HG03575 (cell line): Measurements from ENCODE around the gene CPA1.
"Not testable (repeated sequence)": the region's sequence is repeated elsewhere in the genome, so short reads cannot be mapped to it uniquely, and the experiment has no call there.

Experiments used
- ATAC-seq: cut with Tn5 transposase; IDR thresholded peaks from one replicate; pipeline ENCODE4 v1.9.1; 2021; ENCODE audit not compliant: unreplicated experiment, insufficient number of reproducible peaks, low FRiP score; ENCODE audit errors: extremely low read depth

The CPA1 gene

GRCh38 chr7:130369110-130369711 is 11.1 kb upstream of the CPA1 start:
- no peak for ATAC-seq

DNA sequence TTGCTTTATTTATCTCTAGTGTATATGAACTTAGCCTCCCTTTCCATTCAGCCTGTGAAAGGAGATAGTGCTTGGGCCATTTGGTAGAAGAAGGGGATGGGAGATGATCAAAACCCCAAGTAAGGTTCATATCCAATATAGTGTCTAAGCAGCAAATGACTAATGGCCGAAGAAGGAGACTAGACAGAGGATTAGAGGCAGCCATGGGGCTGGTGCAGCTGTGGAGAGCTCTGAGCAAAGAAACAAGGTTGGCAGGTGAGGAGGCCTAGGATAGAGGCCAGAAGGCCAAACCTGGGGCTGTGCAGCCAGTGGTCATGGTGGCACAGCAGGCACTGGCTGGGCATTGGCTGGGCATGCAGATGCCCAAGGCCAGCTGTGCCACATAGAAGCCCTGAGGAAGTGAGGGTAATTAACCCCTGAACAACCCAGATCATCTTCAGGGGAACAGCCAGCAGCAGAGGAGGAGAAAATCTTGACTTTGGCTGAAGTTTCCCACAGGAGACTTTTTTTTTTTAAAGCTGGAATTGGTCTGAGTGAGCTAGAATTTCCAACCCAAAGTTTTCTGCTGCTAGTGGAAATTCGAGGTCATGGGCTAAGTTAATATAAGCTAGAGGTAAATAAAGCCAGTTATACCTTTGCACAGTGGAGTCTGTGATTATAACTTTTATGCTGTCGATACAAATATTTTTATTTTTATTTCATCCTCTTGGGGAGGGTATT is 10.3 kb upstream of the CPA1 start:
- no peak for ATAC-seq

GRCh38 chr7:130371046-130371445 is 9.2 kb upstream of the CPA1 start:
- ATAC-seq = no peak

- no peak for ATAC-seq
These were observed 7.7 kb upstream of the CPA1 start for GRCh38 chr7:130372402-130373165.

- ATAC-seq = no peak
These were observed 5.8 kb upstream of the CPA1 start for GRCh38 chr7:130374507-130374906.

DNA sequence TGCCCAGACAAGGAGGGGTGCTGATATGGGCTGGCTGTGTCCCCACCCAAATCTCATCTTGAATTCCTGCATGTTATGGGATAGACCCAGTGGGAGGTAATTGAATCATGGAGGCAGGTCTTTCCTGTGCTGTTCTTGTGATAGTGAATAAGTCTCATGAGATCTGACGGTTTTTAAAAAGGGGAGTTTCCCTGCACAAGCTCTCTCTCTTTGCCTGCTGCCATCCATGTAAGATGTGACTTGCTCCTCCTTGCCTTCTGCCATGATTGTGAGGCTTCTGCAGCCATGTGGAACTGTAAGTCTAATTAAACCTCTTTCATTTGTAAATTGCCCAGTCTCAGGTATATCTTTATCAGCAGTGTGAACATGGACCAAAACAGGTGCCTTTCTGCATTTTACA is 3.8 kb upstream of the CPA1 start:
- not testable (repeated sequence) for ATAC-seq

- no peak for ATAC-seq
These were observed 3.1 kb upstream of the CPA1 start for GRCh38 chr7:130377178-130377577.

- ATAC-seq = no peak
These were observed 1.3 kb upstream of the CPA1 start for GRCh38 chr7:130379019-130379418.

DNA sequence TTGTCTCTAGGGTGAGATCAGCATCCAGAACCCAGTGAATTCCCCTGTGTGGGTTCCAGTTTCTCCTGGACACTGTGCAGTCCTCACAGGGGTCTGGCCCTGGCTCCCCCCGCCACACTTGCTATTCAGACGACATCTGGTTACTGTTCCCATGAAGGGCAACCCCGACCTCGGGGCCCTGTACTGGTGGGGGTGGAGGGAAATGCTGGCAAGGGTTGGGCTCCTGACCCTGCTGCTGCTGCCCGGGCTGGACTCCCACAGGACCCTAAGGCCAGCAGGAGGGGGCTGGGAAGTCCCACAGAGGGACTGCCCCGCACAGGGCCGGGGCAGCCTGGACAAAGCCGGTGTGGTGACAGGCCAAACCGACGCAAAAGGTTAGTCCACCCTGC is 768 bp upstream of the CPA1 start:
- ATAC-seq = no peak

- no peak for ATAC-seq
These were observed 664 bp downstream of the CPA1 start for GRCh38 chr7:130380861-130381455.

DNA sequence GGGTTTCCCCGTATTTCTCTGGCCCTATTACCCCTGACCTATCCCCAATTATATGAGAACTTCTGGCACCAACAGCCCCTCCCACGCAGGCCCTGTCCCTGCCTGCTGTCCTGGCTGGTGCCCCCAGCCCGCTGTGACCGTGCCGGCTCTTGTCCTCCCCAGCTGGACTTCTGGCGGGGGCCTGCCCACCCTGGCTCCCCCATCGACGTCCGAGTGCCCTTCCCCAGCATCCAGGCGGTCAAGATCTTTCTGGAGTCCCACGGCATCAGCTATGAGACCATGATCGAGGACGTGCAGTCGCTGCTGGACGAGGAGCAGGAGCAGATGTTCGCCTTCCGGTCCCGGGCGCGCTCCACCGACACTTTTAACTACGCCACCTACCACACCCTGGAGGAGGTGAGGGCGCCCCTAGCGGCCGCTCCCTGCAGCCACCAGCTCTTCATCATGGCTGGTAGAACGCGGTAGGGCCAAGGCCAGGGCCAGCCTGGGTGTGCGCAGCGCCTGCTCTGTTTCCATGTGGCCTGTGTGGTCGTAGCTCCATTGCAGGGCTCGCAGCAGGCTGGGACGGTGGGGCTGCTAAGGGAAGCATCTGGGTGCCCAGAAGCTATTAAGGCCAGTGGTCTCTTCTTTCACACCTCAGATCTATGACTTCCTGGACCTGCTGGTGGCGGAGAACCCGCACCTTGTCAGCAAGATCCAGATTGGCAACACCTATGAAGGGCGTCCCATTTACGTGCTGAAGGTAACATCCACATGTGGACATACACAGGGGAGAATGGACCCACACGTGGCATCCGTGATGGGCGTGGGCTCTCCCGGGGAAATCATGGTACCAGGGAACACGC is 1.4 kb downstream of the CPA1 start:
- no peak for ATAC-seq

DNA sequence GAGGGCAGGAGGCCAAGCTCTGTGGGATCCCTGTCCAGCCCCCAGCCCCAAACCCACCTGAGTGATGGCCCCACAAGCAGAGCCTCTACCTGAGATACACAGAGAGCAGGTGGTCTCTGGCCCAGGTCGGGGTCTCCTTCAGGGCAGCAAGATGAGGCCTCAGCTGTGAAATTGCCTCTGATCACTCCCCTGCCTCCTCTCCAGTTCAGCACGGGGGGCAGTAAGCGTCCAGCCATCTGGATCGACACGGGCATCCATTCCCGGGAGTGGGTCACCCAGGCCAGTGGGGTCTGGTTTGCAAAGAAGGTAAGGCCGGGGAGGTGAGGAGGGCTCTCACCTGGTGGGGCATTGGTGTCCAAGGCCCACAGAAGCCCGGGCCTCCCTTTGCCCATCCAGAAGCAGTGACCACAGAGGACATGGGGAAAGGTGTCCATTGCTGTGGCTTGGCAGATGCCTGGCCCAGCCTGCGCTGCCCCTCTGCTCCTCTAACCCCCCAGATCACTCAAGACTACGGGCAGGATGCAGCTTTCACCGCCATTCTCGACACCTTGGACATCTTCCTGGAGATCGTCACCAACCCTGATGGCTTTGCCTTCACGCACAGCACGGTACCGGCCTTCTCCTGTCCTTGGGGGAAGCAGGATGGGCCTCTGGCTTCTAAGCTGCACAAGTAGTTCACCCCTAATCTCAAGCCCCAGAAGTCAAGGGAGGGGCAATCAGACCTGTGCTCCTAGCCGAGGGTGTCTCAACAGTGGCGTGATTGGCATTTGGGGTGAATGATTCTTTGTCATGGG is 3.1 kb downstream of the CPA1 start:
- ATAC-seq = no peak

DNA sequence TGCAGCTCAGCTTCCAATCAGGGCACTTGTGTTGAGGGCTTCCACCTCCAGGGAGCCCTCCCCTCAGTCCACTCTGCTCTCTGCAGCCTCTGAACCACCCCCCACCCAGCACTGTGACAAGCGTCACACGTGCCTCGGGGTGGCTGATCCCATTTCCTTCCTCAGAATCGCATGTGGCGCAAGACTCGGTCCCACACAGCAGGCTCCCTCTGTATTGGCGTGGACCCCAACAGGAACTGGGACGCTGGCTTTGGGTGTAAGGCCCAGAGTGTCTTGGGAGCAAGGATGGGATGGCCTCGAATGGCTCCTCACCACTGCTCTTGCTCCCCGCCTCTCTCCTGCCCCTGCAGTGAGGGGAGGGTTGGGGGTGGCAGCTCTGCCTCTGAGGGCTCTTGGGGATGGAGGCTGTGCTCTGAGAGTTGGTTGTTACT is 4.1 kb downstream of the CPA1 start:
- ATAC-seq = no peak

- no peak for ATAC-seq
These were observed 4.7 kb downstream of the CPA1 start for GRCh38 chr7:130384841-130385599.

GRCh38 chr7:130385600-130386066 is 5.3 kb downstream of the CPA1 start:
- ATAC-seq = no peak

- ATAC-seq = no peak
These were observed 6.6 kb downstream of the CPA1 start for GRCh38 chr7:130386876-130387275.

DNA sequence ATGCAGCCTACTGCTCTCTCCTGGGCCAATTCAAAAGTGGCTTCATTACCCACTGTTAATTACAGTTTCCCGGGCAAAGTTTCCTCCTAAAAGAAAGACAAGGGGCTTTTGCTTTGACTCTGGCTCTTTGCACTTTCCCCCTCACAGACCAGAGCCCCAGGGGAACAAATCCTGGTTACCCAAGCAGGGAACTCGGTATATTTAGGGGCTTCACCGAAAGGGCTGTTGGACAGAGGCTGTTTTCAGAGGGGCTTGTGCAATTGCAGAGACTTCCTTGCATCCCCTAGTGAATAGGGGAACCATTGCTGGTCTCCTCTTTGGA is 7.0 kb downstream of the CPA1 start:
- ATAC-seq = no peak
